SK-N-SH (cell line): ENCODE data around the gene OXER1. TPM values are rescaled to one million over a fixed set of nuclear protein-coding genes. Genes with fewer than 3 reads are reported as not detected.
A peak's percentile ranks its signal among the peaks of the same experiment; 100 is the strongest.

ENCODE experiments used
- CTCF ChIA-PET: fragments of 300-600, 350-600 bp; formaldehyde crosslinking; extraction: SDS; loops from one replicate; lab custom pipeline; 2021; lab: Yijun Ruan, JAX
- POLR2A ChIA-PET: fragments of 350-600 bp; sonication (Branson Sonifier 250); formaldehyde crosslinking; extraction: SDS; loops from one replicate; lab custom pipeline; 2020; ENCODE audit warnings: antibody characterized with exemption, inconsistent platforms; lab: Yijun Ruan, JAX
- DNase-seq: peaks from one replicate; pipeline ENCODE4 v3.0.0; 2012
- H2AFZ ChIP-seq: fragments of 200-600 bp; sonication (generic); 2 replicates; pipeline ENCODE4 v1.8.1; 2016; ENCODE audit warnings: antibody characterized with exemption, mild to moderate bottlenecking, low read depth
- H3F3A ChIP-seq: fragments of 200-600 bp; sonication (generic); replicated peaks from 2 replicates; pipeline ENCODE3; 2016; ENCODE audit warnings: antibody characterized with exemption, mild to moderate bottlenecking; ENCODE audit not compliant: insufficient read depth
- H3K27ac ChIP-seq, 2 experiments: fragments of 200-500 bp in 1 of 2; fragments of 200-600 bp in 1 of 2; sonication (Bioruptor generic) in 1 of 2; sonication (generic), shearing (Covaris generic) in 1 of 2; 2 replicates each; pipeline versions ENCODE4 v1.5.1 to v1.6.1; 2014 to 2016; ENCODE audit warnings: low read depth in 2 of 2, inconsistent platforms in 1 of 2, low read length in 1 of 2, mild to moderate bottlenecking in 1 of 2, mixed read lengths in 1 of 2
- H3K27me3 ChIP-seq: fragments of 200-600 bp; sonication (generic), shearing (Covaris generic); 2 replicates; pipeline ENCODE4 v1.6.1; 2016; ENCODE audit warnings: mixed run types; ENCODE audit not compliant: insufficient read depth
- H3K36me3 ChIP-seq, 2 experiments: fragments of 200-500 bp in 1 of 2; fragments of 200-600 bp in 1 of 2; sonication (Bioruptor generic) in 1 of 2; sonication (generic) in 1 of 2; replicated peaks in 1 of 2; 2 replicates each; pipeline versions ENCODE3 to v1.5.1; 2014 to 2016; ENCODE audit warnings: low read length in 1 of 2, mild to moderate bottlenecking in 1 of 2; ENCODE audit not compliant: insufficient read depth in 2 of 2, control insufficient read depth in 1 of 2
- H3K4me1 ChIP-seq, 2 experiments: fragments of 200-500 bp in 1 of 2; fragments of 200-600 bp in 1 of 2; sonication (Bioruptor generic) in 1 of 2; sonication (generic), shearing (Covaris generic) in 1 of 2; 2 replicates each; pipeline versions ENCODE4 v1.5.1 to v1.6.1; 2014 to 2016; ENCODE audit warnings: low read depth in 1 of 2, low read length in 1 of 2, mixed run types in 1 of 2; ENCODE audit not compliant: insufficient read depth in 2 of 2, control insufficient read depth in 1 of 2
- H3K4me2 ChIP-seq: fragments of 200-600 bp; sonication (generic), shearing (Covaris generic); 2 replicates; pipeline ENCODE4 v1.6.1; 2017; ENCODE audit warnings: mixed run types
- H3K4me3 ChIP-seq, 2 experiments: fragments of 200-500 bp in 1 of 2; fragments of 200-600 bp in 1 of 2; sonication (Bioruptor generic) in 1 of 2; sonication (generic), shearing (Covaris generic) in 1 of 2; 2 replicates each; pipeline versions ENCODE4 v1.5.1 to v1.8.1; 2014 to 2016; ENCODE audit warnings: low read depth in 2 of 2, inconsistent platforms in 1 of 2, low read length in 1 of 2, mild to moderate bottlenecking in 1 of 2, mixed read lengths in 1 of 2, moderate library complexity in 1 of 2
- H3K79me2 ChIP-seq: fragments of 200-600 bp; sonication (generic); 2 replicates; pipeline ENCODE4 v1.8.1; 2017; ENCODE audit warnings: mild to moderate bottlenecking; ENCODE audit not compliant: insufficient read depth
- H3K9ac ChIP-seq: fragments of 200-600 bp; sonication (generic); 2 replicates; pipeline ENCODE4 v1.6.1; 2017; ENCODE audit warnings: mixed run types
- H3K9me2 ChIP-seq: fragments of 200-600 bp; sonication (generic); 2 replicates; pipeline ENCODE4 v1.6.1; 2017; ENCODE audit warnings: mixed run types
- H3K9me3 ChIP-seq: fragments of 200-600 bp; sonication (generic); 2 replicates; pipeline ENCODE4 v1.6.1; 2017; ENCODE audit warnings: mixed run types, mild to moderate bottlenecking, moderate library complexity
- H4K20me1 ChIP-seq: fragments of 200-600 bp; sonication (generic); 2 replicates; pipeline ENCODE4 v1.6.1; 2017; ENCODE audit warnings: mild to moderate bottlenecking, mixed run types; ENCODE audit not compliant: insufficient read depth
- CHD2 ChIP-seq: fragments of 150-350 bp; IDR thresholded peaks from 2 replicates; pipeline ENCODE4 v1.6.1; 2018; ENCODE audit warnings: low read length; ENCODE audit not compliant: partially characterized antibody
- EP300 ChIP-seq, 2 experiments: IDR thresholded peaks; 2 replicates each; pipeline versions ENCODE4 v1.4.0 to v1.6.1; 2012; ENCODE audit warnings: borderline replicate concordance in 1 of 2, low read depth in 1 of 2, low read length in 1 of 2
- GABPA ChIP-seq: IDR thresholded peaks from 2 replicates; pipeline ENCODE4 v1.4.0; 2012; ENCODE audit warnings: low read depth, mild to moderate bottlenecking
- GATA2 ChIP-seq: sonication (generic); formaldehyde crosslinking; IDR thresholded peaks from 2 replicates; pipeline ENCODE4 v1.5.0; 2020; ENCODE audit warnings: mild to moderate bottlenecking, missing genetic modification reagents
- MXI1 ChIP-seq: IDR thresholded peaks from 2 replicates; pipeline ENCODE4 v1.6.1; 2012; ENCODE audit warnings: mild to moderate bottlenecking, low read depth, low read length, improper control_type of control experiment
- RAD21 ChIP-seq: IDR thresholded peaks from 2 replicates; pipeline ENCODE4 v1.6.1; 2012; ENCODE audit warnings: mild to moderate bottlenecking, low read length
- RCOR1 ChIP-seq: fragments of 150-350 bp; IDR thresholded peaks from 2 replicates; pipeline ENCODE4 v1.6.1; 2017; ENCODE audit warnings: antibody characterized with exemption, low read length
- RXRA ChIP-seq: IDR thresholded peaks from 2 replicates; pipeline ENCODE4 v1.4.0; 2012; ENCODE audit warnings: low read depth, mild to moderate bottlenecking, borderline replicate concordance
- SMC3 ChIP-seq: IDR thresholded peaks from 2 replicates; pipeline ENCODE4 v1.6.1; 2012; ENCODE audit warnings: low read depth, low read length, improper control_type of control experiment
- WGBS: methylation state at CpG from one replicate; pipeline ENCODE4 v1.1.6; 2017; ENCODE audit warnings: low lambda C conversion rate; 5-methylcytosine and 5-hydroxymethylcytosine counted together
- polyA plus RNA-seq, 3 experiments: library from polyadenylated mRNA; depleted of rRNA; stranded (reverse); fragments of >200 nt; gene quantifications; 2 replicates each; pipeline ENCODE4 v1.2.3, GENCODE V29; 2012
- TF ChIP-seq, protein P1 (sequence below): fragments of 200-600 bp; sonication (generic); IDR thresholded peaks from 2 replicates; pipeline ENCODE4 v1.6.1; 2017; ENCODE audit warnings: antibody characterized with exemption, mild to moderate bottlenecking, moderate library complexity
- TF ChIP-seq, protein P2 (sequence below): IDR thresholded peaks from 2 replicates; pipeline ENCODE4 v1.4.0; 2012; ENCODE audit warnings: low read depth, borderline replicate concordance

OXER1 gene
- polyA plus RNA-seq, 1 of the 3 experiments (the other 2 are of a cell fraction), result not detected

DNA sequence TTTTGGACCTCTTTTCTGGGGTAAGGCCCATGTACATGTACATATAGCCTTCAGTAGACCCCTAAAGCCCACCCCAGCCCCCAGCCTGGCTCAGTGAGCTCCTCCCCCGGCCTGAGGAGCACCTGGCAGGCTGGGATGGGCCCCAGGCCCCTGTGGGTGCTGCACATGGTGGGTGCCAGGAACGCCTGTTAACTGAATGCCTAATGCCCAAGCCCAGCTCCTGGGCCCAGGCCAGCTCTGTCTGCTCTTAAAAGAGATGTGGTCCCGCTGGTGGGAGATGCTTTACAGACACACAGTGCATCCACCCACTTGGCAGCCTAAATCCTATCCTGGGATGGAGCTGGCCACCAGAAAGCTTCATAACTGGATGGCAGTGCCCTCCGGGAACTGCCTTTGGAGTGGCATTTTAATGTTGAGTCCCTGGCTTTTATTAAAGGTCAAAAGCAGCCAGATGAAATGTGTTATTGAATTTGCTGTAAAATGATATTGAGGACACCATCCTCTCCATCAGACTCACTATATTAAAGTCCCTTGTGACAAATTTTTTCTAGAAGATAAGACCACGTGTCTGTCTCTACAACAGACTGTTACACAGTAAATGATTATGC is 7.7 kb upstream of the OXER1 start:
- no peaks in the 10 kb centered on the region for H4K20me1 ChIP-seq
- no peaks in the 10 kb centered on the region for H3F3A ChIP-seq
- H3K9me2 ChIP-seq, result no peaks in the 10 kb centered on the region
- 67% methylated on average over 3 of the region's 5 CpGs for WGBS
- no peak overlapping the region for H3K4me2 ChIP-seq
- H3K9me3 ChIP-seq, result no peaks in the 10 kb centered on the region
- H3K36me3 ChIP-seq, result no peaks in the 10 kb centered on the region
- peak overlapping the region in 1 of 2 experiments; percentile 51; a peak in 2 of 4 replicates for H3K27ac ChIP-seq
- TF ChIP-seq CHD2 (peak; percentile 36), GABPA (no peak), MXI1 (peak; percentile 39; the same call in 1 of the 2 replicates), EP300 (IDR thresholded peaks at IDR 0.05; ENCODE audit: borderline replicate concordance in 1 of 2, low read depth in 1 of 2, low read length in 1 of 2) (peak in 1 of 2 experiments; percentile 59; a peak in 2 of 4 replicates), GATA2 (CRISPR knock-in tag) (0 out of 2 replicates have a peak, but pooled peaks have one; percentile 32), RCOR1 (peak; percentile 69)
- TF ChIP-seq, protein P1, sequence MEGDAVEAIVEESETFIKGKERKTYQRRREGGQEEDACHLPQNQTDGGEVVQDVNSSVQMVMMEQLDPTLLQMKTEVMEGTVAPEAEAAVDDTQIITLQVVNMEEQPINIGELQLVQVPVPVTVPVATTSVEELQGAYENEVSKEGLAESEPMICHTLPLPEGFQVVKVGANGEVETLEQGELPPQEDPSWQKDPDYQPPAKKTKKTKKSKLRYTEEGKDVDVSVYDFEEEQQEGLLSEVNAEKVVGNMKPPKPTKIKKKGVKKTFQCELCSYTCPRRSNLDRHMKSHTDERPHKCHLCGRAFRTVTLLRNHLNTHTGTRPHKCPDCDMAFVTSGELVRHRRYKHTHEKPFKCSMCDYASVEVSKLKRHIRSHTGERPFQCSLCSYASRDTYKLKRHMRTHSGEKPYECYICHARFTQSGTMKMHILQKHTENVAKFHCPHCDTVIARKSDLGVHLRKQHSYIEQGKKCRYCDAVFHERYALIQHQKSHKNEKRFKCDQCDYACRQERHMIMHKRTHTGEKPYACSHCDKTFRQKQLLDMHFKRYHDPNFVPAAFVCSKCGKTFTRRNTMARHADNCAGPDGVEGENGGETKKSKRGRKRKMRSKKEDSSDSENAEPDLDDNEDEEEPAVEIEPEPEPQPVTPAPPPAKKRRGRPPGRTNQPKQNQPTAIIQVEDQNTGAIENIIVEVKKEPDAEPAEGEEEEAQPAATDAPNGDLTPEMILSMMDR, result no peak
- TF ChIP-seq, protein P2, sequence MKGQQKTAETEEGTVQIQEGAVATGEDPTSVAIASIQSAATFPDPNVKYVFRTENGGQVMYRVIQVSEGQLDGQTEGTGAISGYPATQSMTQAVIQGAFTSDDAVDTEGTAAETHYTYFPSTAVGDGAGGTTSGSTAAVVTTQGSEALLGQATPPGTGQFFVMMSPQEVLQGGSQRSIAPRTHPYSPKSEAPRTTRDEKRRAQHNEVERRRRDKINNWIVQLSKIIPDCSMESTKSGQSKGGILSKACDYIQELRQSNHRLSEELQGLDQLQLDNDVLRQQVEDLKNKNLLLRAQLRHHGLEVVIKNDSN, result no peak
- TF ChIP-seq, all 33 proteins: peak for 5
- Histone ChIP-seq H3K79me2 (no peaks in the 10 kb centered on the region), H3K9ac (no peak overlapping the region), H3K4me3 (no peak overlapping the region), H3K4me1 (peaks cover 0 to 21% of the 10 kb centered on the region in 2 experiments; a peak in 1 of 4 replicates), H2AFZ (no peak overlapping the region), H3K27me3 (no peaks in the 10 kb centered on the region)
- peak; percentile 78 for DNase-seq
- POLR2A ChIA-PET, result interaction anchor here (0.8 kb wide), 1 partner anchor 39 kb away, joined by 3 read pairs; no protein-coding TSS in a partner anchor
- CTCF ChIA-PET, result interaction anchor here (0.6 to 3.5 kb wide), 18 partner anchors 9 to 871 kb away, joined by 3 to 34 read pairs (median 4); partner anchors contain the start of gene HAAO

DNA sequence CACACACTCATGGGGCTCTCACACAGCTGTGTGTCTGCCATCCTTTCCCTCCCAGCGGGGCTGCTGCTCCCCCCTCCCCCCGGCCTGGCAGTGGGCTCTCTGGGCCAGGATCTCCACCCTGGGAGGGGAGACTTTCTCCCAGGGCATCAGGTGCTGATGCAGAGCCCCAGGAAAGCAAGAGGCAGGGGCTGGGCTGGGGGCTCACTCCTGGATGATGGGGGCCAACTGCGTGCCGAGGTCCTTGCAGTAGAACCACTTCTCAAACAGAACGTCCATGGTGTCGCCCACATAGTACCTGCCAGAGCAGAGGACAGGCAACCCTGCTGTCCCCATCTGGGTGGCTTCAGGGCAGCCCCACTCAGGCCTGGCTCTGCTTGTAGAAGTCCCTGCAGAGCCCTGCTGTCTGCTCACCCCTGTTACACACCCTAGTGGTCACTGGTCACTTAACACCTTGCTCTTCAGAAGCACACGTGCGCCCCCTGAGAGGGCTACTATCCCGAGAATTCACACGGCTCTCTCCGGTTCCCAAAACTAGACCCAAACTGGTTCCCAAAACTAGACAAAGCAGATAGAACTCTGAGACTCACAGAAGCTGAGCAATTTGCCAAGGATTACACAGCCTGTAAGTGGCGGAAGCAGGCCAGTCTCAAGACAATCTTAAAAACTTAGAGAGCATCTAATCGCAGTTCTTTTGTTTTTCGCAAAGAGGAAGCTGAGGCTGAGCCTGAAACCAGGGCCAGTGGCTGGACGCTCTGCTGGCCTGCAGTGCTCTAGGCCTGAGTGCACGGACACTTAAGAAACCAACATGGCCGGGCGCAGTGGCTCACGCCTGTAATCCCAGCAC is 6.6 kb upstream of the OXER1 start:
- no peak overlapping the region for H3K4me3 ChIP-seq
- DNase-seq, result peak; percentile 92
- H4K20me1 ChIP-seq, result no peaks in the 10 kb centered on the region
- no peaks in the 10 kb centered on the region for H3K9me2 ChIP-seq
- H3K4me1 ChIP-seq, result peaks cover 0 to 21% of the 10 kb centered on the region in 2 experiments; a peak in 1 of 4 replicates
- no peak overlapping the region for H3K9ac ChIP-seq
- H3K9me3 ChIP-seq, result no peaks in the 10 kb centered on the region
- H3K27ac ChIP-seq, result no peak overlapping the region; a peak in 1 of 4 replicates
- H3F3A ChIP-seq, result no peaks in the 10 kb centered on the region
- H3K4me2 ChIP-seq, result no peak overlapping the region
- H3K79me2 ChIP-seq, result no peaks in the 10 kb centered on the region
- no peak overlapping the region for H2AFZ ChIP-seq
- H3K27me3 ChIP-seq, result no peaks in the 10 kb centered on the region
- WGBS, result 78% methylated on average over 16 of the region's 19 CpGs
- CTCF ChIA-PET, result interaction anchor here (0.6 to 3.5 kb wide), 24 partner anchors 8 to 277 kb away, joined by 3 to 34 read pairs (median 4); partner anchors contain the start of genes HAAO and KCNG3
- TF ChIP-seq RXRA, result no peak
- peak; percentile 55 for TF ChIP-seq SMC3
- no peak for TF ChIP-seq EP300 (IDR thresholded peaks at IDR 0.05; ENCODE audit: borderline replicate concordance in 1 of 2, low read depth in 1 of 2, low read length in 1 of 2)
- TF ChIP-seq, protein P2, result no peak
- peak; percentile 84 for TF ChIP-seq RAD21
- TF ChIP-seq, protein P1, result peak; percentile 56
- TF ChIP-seq, all 33 proteins: peak for 3
- POLR2A ChIA-PET, result no interaction called here
- H3K36me3 ChIP-seq, result no peaks in the 10 kb centered on the region
